HepG2 (cell line): ENCODE results near the gene HNRNPA1. TPM values are rescaled to one million over a fixed set of nuclear protein-coding genes. Genes with fewer than 3 reads are reported as not detected.

Experiments used
- ATAC-seq: fragments of 200-7000 bp; cut with Tn5 transposase; 3 replicates; pipeline ENCODE4 v1.9.1; 2020; ENCODE audit warnings: mild to moderate bottlenecking, moderate library complexity
- BruUV-seq: library from RNA; stranded (reverse); fragments of 400-500 nt; replicated peaks from 2 replicates; lab custom pipeline; 2021; lab: Mats Ljungman, UMichigan
- CTCF ChIA-PET: fragments of 300-600 bp; formaldehyde crosslinking; extraction: SDS; loops from one replicate; lab custom pipeline; 2021; ENCODE audit warnings: low total read pairs, inconsistent platforms, low intra/inter-chr PET ratio; lab: Yijun Ruan, JAX
- POLR2A ChIA-PET: fragments of 350-600 bp; sonication (Branson Sonifier 250); formaldehyde crosslinking; loops from one replicate; lab custom pipeline; 2020; ENCODE audit warnings: antibody characterized with exemption, inconsistent platforms; lab: Yijun Ruan, JAX
- DNase-seq: peaks from one replicate; pipeline ENCODE4 v3.0.0-alpha.2; 2015; ENCODE audit warnings: low spot score
- FAIRE-seq: peaks from 3 replicates; lab custom pipeline; 2011; peaks lifted over from hg19 to GRCh38; lab: Jason Lieb, UNC
- H2AFZ ChIP-seq: one replicate; pipeline ENCODE4 v1.6.1; 2011; ENCODE audit warnings: low read length, inconsistent platforms
- H3K27ac ChIP-seq: fragments of 300-600 bp; 3 replicates; pipeline ENCODE4 v1.8.0; 2011; ENCODE audit warnings: mixed run types, mild to moderate bottlenecking, mixed read lengths, low read length, inconsistent platforms; ENCODE audit not compliant: insufficient read depth; ENCODE audit errors: extremely low read length
- H3K27me3 ChIP-seq, 2 experiments: fragments of 200-600 bp in 1 of 2; 2 replicates in 1 of 2; 3 replicates in 1 of 2; pipeline versions ENCODE4 v1.6.0 to v1.8.0; 2011; ENCODE audit warnings: low read length in 2 of 2, mild to moderate bottlenecking in 2 of 2, moderate library complexity in 2 of 2, inconsistent platforms in 1 of 2; ENCODE audit not compliant: insufficient read depth in 2 of 2, control insufficient read depth in 1 of 2
- H3K36me3 ChIP-seq, 2 experiments: fragments of 200-600 bp in 1 of 2; replicated peaks in 1 of 2; 2 replicates in 1 of 2; 3 replicates in 1 of 2; pipeline versions ENCODE4 v1.5.1 to v1.8.0; 2011; ENCODE audit warnings: low read length in 2 of 2, inconsistent platforms in 1 of 2; ENCODE audit not compliant: insufficient read depth in 2 of 2, control insufficient read depth in 1 of 2
- H3K4me1 ChIP-seq: 2 replicates; pipeline ENCODE4 v1.5.1; 2012; ENCODE audit warnings: low read length, inconsistent platforms; ENCODE audit not compliant: insufficient read depth
- H3K4me2 ChIP-seq: 2 replicates; pipeline ENCODE4 v1.6.0; 2011; ENCODE audit warnings: low read depth, low read length, inconsistent platforms
- H3K4me3 ChIP-seq, 3 experiments: fragments of 200-600 bp in 1 of 3; sonication (generic), shearing (Covaris generic) in 1 of 3; replicated peaks in 1 of 3; 2 replicates each; pipeline ENCODE4 v1.5.1; 2011 to 2016; ENCODE audit warnings: low read length in 3 of 3, inconsistent platforms in 2 of 3, low read depth in 2 of 3, mild to moderate bottlenecking in 2 of 3, control low read depth in 1 of 3, mixed read lengths in 1 of 3; ENCODE audit not compliant: insufficient read depth in 1 of 3
- H3K79me2 ChIP-seq: one replicate; pipeline ENCODE4 v1.6.1; 2011; ENCODE audit warnings: low read length, inconsistent platforms; ENCODE audit not compliant: insufficient read depth
- H3K9ac ChIP-seq: 2 replicates; pipeline ENCODE4 v1.6.0; 2011; ENCODE audit warnings: mild to moderate bottlenecking, low read depth, low read length, inconsistent platforms; ENCODE audit not compliant: insufficient read depth
- H3K9me3 ChIP-seq: 2 replicates; pipeline ENCODE4 v1.5.1; 2012; ENCODE audit warnings: mild to moderate bottlenecking, low read length
- H4K20me1 ChIP-seq: 2 replicates; pipeline ENCODE4 v1.6.0; 2011; ENCODE audit warnings: inconsistent platforms, mild to moderate bottlenecking, low read length, moderate library complexity; ENCODE audit not compliant: insufficient read depth
- AGO2 ChIP-seq: fragments of 200-400 bp; formaldehyde crosslinking; optimal IDR thresholded peaks from 2 replicates; pipeline ENCODE3; 2017; ENCODE audit warnings: mild to moderate bottlenecking, low read depth, low read length, moderate library complexity
- ARID2 ChIP-seq: sonication (generic); formaldehyde crosslinking; IDR thresholded peaks from 2 replicates; pipeline ENCODE4 v1.8.1; 2022; ENCODE audit warnings: mild to moderate bottlenecking, missing genetic modification reagents, borderline replicate concordance
- HNF4A ChIP-seq: sonication (generic); formaldehyde crosslinking; IDR thresholded peaks from 2 replicates; pipeline ENCODE4 v1.4.0; 2020; ENCODE audit warnings: missing genetic modification reagents
- IRX3 ChIP-seq: sonication (generic); formaldehyde crosslinking; IDR thresholded peaks from 2 replicates; pipeline ENCODE4 v1.8.1; 2023; ENCODE audit warnings: mild to moderate bottlenecking, low read depth, missing genetic modification reagents, borderline replicate concordance
- MTA3 ChIP-seq: sonication (generic); formaldehyde crosslinking; IDR thresholded peaks from 2 replicates; pipeline ENCODE4 v1.4.0; 2020; ENCODE audit warnings: missing genetic modification reagents
- POGK ChIP-seq: sonication (generic); formaldehyde crosslinking; conservative IDR thresholded peaks from 2 replicates; pipeline ENCODE4 v1.8.0; 2022; ENCODE audit warnings: mild to moderate bottlenecking, moderate library complexity, missing genetic modification reagents
- SALL2 ChIP-seq: sonication (generic); formaldehyde crosslinking; IDR thresholded peaks from 2 replicates; pipeline ENCODE4 v1.8.1; 2023; ENCODE audit warnings: mild to moderate bottlenecking, missing genetic modification reagents, inconsistent platforms
- SAP130 ChIP-seq: IDR thresholded peaks from 2 replicates; pipeline ENCODE4 v1.6.1; 2016; ENCODE audit warnings: low read depth
- SMAD9 ChIP-seq: sonication (generic); formaldehyde crosslinking; IDR thresholded peaks from 2 replicates; pipeline ENCODE4 v1.5.1; 2020; ENCODE audit warnings: mild to moderate bottlenecking, missing genetic modification reagents
- ZFP82 ChIP-seq: sonication (generic); formaldehyde crosslinking; IDR thresholded peaks from 2 replicates; pipeline ENCODE4 v1.5.1; 2020; ENCODE audit warnings: mild to moderate bottlenecking, missing genetic modification reagents, borderline replicate concordance
- ZNF274 ChIP-seq: sonication (generic); formaldehyde crosslinking; IDR thresholded peaks from 2 replicates; pipeline ENCODE4 v1.5.1; 2020; ENCODE audit warnings: mild to moderate bottlenecking, missing genetic modification reagents
- ZNF546 ChIP-seq: sonication (generic); formaldehyde crosslinking; conservative IDR thresholded peaks from 2 replicates; pipeline ENCODE4 v1.8.1; 2023; ENCODE audit warnings: mild to moderate bottlenecking, missing genetic modification reagents
- ZNF557 ChIP-seq: sonication (generic); formaldehyde crosslinking; IDR thresholded peaks from 2 replicates; pipeline ENCODE4 v1.4.0; 2020; ENCODE audit warnings: missing genetic modification reagents
- ZNF720 ChIP-seq: sonication (generic); formaldehyde crosslinking; IDR thresholded peaks from 2 replicates; pipeline ENCODE4 v1.4.0; 2020; ENCODE audit warnings: missing genetic modification reagents
- ZNF784 ChIP-seq: sonication (generic); formaldehyde crosslinking; IDR thresholded peaks from 2 replicates; pipeline ENCODE4 v1.5.1; 2020; ENCODE audit warnings: missing genetic modification reagents, mild to moderate bottlenecking, borderline replicate concordance
- ZNF878 ChIP-seq: sonication (generic); formaldehyde crosslinking; IDR thresholded peaks from 2 replicates; pipeline ENCODE4 v1.8.1; 2023; ENCODE audit warnings: mild to moderate bottlenecking, missing genetic modification reagents, moderate library complexity
- WGBS: methylation state at CpG from one replicate; pipeline ENCODE4 v1.1.6; 2017; ENCODE audit warnings: low lambda C conversion rate; 5-methylcytosine and 5-hydroxymethylcytosine counted together
- in situ Hi-C: cut with HindIII; loops from 2 replicates; pipeline ENCODE4 v1.10.0; 2017; ENCODE audit warnings: low pct_unique_long_range_greater_than_20kb; ENCODE audit not compliant: extremely low pct_ligation_motif_present
- intact Hi-C: fragments of 100-400 bp; cut with micrococcal nuclease; formaldehyde crosslinking; loops from one replicate; pipeline ENCODE4 v1.10.0; 2022; ENCODE audit not compliant: unreplicated experiment
- polyA plus RNA-seq, 8 experiments: library from polyadenylated mRNA; depleted of rRNA in 3 of 8; stranded (reverse) in 7 of 8; unstranded in 1 of 8; fragments of >200 nt; fragmentation: Illumina TruSeq in 4 of 8; extraction: Trizol in 4 of 8; gene quantifications; 2 replicates each; pipeline versions ENCODE4 v1.2.1 to v1.2.3, GENCODE V29; 2011 to 2016; ENCODE audit warnings: low read depth in 4 of 8, missing spikeins in 1 of 8, mixed read lengths in 1 of 8; ENCODE audit not compliant: insufficient read depth in 1 of 8
- total RNA-seq, 5 experiments: library from RNA; depleted of rRNA; stranded (reverse); fragments of >200 nt; fragmentation: Illumina TruSeq; extraction: Trizol; gene quantifications; 2 replicates each; pipeline ENCODE4 v1.2.3, GENCODE V29; 2016; ENCODE audit warnings: low read depth in 1 of 5
- TF ChIP-seq, protein P1 (sequence below): sonication (generic); formaldehyde crosslinking; IDR thresholded peaks from 2 replicates; pipeline ENCODE4 v1.9.0; 2022; ENCODE audit warnings: missing genetic modification reagents, mild to moderate bottlenecking, borderline replicate concordance

HNRNPA1 gene
- total and polyA plus RNA-seq, 2 of the 13 experiments (the other 11 are each of a cell fraction or from before 2014, with no cell fraction given) = 535 to 1,820 TPM

DNA sequence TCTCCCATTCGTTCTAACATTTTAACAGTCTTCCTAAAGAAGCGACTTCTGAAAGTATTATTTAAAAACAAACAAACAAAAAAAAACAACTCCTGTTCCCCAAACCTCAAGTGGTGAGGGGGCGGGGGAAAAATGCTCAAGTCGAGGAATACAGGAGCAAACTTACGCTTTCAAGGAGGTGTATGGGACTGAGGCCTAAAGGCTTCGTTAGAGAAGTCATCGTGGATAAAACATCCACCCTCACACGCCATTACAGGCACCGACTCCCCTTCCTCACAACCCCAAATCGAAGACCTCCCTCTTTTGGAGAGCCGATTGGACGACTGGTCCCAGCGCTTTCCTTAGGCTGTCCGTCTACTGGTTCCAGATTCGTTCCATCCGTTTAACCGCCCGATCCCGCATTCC, 1.3 kb upstream of the HNRNPA1 start (continued):
- TF ChIP-seq POGK (CRISPR knock-in tag) (no peak; the same call in 1 of the 2 replicates), ZNF784 (0 out of 2 replicates have a peak, but pooled peaks have one; percentile 2), ZNF546 (no peak), MTA3 (no peak), ZNF878 (CRISPR knock-in tag) (0 out of 2 replicates have a peak, but pooled peaks have one; percentile 38), ARID2 (CRISPR knock-in tag) (0 out of 2 replicates have a peak, but pooled peaks have one; percentile 7), ZNF720 (CRISPR knock-in tag) (no peak)

DNA sequence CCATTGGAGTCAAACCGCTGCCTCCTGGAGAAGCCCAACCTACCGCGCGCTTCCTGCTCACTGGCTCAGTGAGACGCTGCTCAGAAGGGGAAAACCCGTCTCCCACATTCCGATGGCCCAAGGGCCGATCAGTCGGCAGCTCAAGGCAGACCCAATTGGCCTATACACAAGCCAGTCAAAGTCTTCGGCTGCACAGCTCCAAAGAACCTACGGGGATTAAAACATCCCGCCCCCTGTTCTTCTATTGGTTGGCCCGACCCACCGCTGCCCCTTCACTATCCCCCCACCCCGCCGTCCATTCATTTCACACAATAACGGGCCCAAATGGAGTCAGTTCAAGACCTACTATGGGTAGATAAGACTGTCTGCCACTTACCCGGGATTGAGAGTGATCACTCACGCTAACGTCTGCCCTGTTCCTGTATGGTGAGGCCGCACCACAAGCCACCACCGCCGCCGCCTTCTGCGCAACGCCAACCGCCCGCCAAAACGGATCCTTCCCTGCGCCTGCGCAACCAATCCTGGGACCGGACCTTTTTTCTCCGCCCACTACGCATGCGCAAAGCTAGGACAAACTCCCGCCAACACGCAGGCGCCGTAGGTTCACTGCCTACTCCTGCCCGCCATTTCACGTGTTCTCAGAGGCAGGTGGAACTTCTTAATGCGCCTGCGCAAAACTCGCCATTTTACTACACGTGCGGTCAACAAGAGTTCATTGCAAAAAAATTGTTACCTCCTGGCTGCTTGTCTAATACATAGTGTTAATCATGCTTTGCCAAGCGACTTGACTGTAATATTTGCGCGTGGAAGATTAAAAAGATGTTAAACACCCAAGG, 676 bp upstream of the HNRNPA1 start, which contains the start of gene CBX5:
TSS of gene CBX5 (minus strand) at position 491 of the 836 bp plus-strand sequence. CDS start 22,472 bp downstream, outside the sequence.
- ChIA-PET POLR2A (interaction anchor here (0.6 to 4.5 kb wide), 34 partner anchors 8 to 1538 kb away, joined by 3 to 176 read pairs (median 4); partner anchors contain the start of genes COPZ1, HOXC8, NFE2 and ORMDL2), CTCF (no interaction called here)
- Histone ChIP-seq H3K4me3 (peak within 1 kb of the TSS; percentile 73 to 79 (median 76)), H3K27ac (peak within 1 kb of the TSS; percentile 96), H4K20me1 (peaks cover 34% of the 10 kb centered on the region), H3K27me3 (no peaks in the 10 kb centered on the region; a peak in 1 of 5 replicates), H3K36me3 (peaks cover 4 to 33% of the 10 kb centered on the region in 2 experiments; a peak in 4 of 5 replicates), H3K9me3 (no peaks in the 10 kb centered on the region), H3K79me2 (peaks cover 77% of the 10 kb centered on the region), H3K9ac (peak within 1 kb of the TSS; percentile 100), H3K4me1 (peaks cover 64% of the 10 kb centered on the region), H3K4me2 (peak within 1 kb of the TSS; percentile 79), H2AFZ (peak within 1 kb of the TSS; percentile 73)
- peak; percentile 84 for FAIRE-seq
- peak; percentile 94 for ATAC-seq
- peak; percentile 99 for DNase-seq
- BruUV-seq = no TSS peak
- intact Hi-C loops (loop anchor here (1.0 kb wide), 1 partner anchor 44 kb away; no protein-coding TSS in a partner anchor), in situ Hi-C loops (loop anchor here (5.0 kb wide), 1 partner anchor 47 kb away; the partner anchor contains the start of gene COPZ1)
- 2% methylated on average over 45 of the region's 49 CpGs for WGBS
- TF ChIP-seq AGO2 (peak; percentile 31), HNF4A (CRISPR knock-in tag) (peak; percentile 17; the same call in 1 of the 2 replicates), SALL2 (peak; percentile 94), SMAD9 (CRISPR knock-in tag) (0 out of 2 replicates have a peak, but pooled peaks have one; percentile 46), ZFP82 (0 out of 2 replicates have a peak, but pooled peaks have one; percentile 1), ZNF274 (peak; percentile 51; the same call in 1 of the 2 replicates), SAP130 (peak; percentile 88), ZNF557 (CRISPR knock-in tag) (peak; percentile 17; the same call in 1 of the 2 replicates), IRX3 (CRISPR knock-in tag) (no peak)
- TF ChIP-seq, protein P1, sequence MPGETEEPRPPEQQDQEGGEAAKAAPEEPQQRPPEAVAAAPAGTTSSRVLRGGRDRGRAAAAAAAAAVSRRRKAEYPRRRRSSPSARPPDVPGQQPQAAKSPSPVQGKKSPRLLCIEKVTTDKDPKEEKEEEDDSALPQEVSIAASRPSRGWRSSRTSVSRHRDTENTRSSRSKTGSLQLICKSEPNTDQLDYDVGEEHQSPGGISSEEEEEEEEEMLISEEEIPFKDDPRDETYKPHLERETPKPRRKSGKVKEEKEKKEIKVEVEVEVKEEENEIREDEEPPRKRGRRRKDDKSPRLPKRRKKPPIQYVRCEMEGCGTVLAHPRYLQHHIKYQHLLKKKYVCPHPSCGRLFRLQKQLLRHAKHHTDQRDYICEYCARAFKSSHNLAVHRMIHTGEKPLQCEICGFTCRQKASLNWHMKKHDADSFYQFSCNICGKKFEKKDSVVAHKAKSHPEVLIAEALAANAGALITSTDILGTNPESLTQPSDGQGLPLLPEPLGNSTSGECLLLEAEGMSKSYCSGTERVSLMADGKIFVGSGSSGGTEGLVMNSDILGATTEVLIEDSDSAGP (CRISPR knock-in tag) = no peak; the same call in none of the 2 replicates
